Cerebellar nuclear complex (tissue), 1 donor: ENCODE data around the gene PRIM2.
"Not testable (repeated sequence)": the region's sequence is repeated elsewhere in the genome, so short reads cannot be mapped to it uniquely, and the experiment has no call there.

Experiments
- DNase-seq, 2 experiments: peaks; one replicate each; lab custom pipeline; 2025; lab: John Stamatoyannopoulos, UW

The PRIM2 gene

GRCh38 chr6:57505251-57505650 lies 187.8 kb downstream of the PRIM2 start:
- DNase-seq, result not testable (repeated sequence)

GRCh38 chr6:57510390-57510789 lies 193.0 kb downstream of the PRIM2 start:
- not testable (repeated sequence) for DNase-seq

GRCh38 chr6:57515171-57515570 lies 197.7 kb downstream of the PRIM2 start:
- not testable (repeated sequence) for DNase-seq

GRCh38 chr6:57515845-57516244 lies 198.4 kb downstream of the PRIM2 start:
- not testable (repeated sequence) for DNase-seq

- not testable (repeated sequence) for DNase-seq
These were observed 199.3 kb downstream of the PRIM2 start for GRCh38 chr6:57516776-57517175.

GRCh38 chr6:57519198-57519597 lies 201.8 kb downstream of the PRIM2 start:
- not testable (repeated sequence) for DNase-seq

- DNase-seq, result not testable (repeated sequence)
These were observed 203.7 kb downstream of the PRIM2 start for GRCh38 chr6:57521085-57521484.

GRCh38 chr6:57523221-57523620 lies 205.8 kb downstream of the PRIM2 start:
- not testable (repeated sequence) for DNase-seq

GRCh38 chr6:57529755-57530154 lies 212.3 kb downstream of the PRIM2 start:
- DNase-seq, result not testable (repeated sequence)

GRCh38 chr6:57532660-57533059 lies 215.2 kb downstream of the PRIM2 start:
- DNase-seq, result not testable (repeated sequence)

GRCh38 chr6:57535121-57535520 lies 217.7 kb downstream of the PRIM2 start:
- DNase-seq, result not testable (repeated sequence)

GRCh38 chr6:57535994-57536393 lies 218.6 kb downstream of the PRIM2 start:
- DNase-seq, result not testable (repeated sequence)

- DNase-seq, result not testable (repeated sequence)
These were observed 220.5 kb downstream of the PRIM2 start for GRCh38 chr6:57537916-57538315.

GRCh38 chr6:57551961-57552360 lies 234.5 kb downstream of the PRIM2 start:
- not testable (repeated sequence) for DNase-seq

- DNase-seq, result not testable (repeated sequence)
These were observed 240.4 kb downstream of the PRIM2 start for GRCh38 chr6:57557855-57558254.

GRCh38 chr6:57559170-57559569 lies 241.7 kb downstream of the PRIM2 start:
- not testable (repeated sequence) for DNase-seq

GRCh38 chr6:57562233-57562632 lies 244.8 kb downstream of the PRIM2 start:
- DNase-seq, result not testable (repeated sequence)

- not testable (repeated sequence) for DNase-seq
These were observed 254.7 kb downstream of the PRIM2 start for GRCh38 chr6:57572119-57572518.

GRCh38 chr6:57572844-57573243 lies 255.4 kb downstream of the PRIM2 start:
- not testable (repeated sequence) for DNase-seq

GRCh38 chr6:57577023-57577422 lies 259.6 kb downstream of the PRIM2 start:
- not testable (repeated sequence) for DNase-seq

GRCh38 chr6:57579489-57579888 lies 262.1 kb downstream of the PRIM2 start:
- not testable (repeated sequence) for DNase-seq

GRCh38 chr6:57581586-57581985 lies 264.2 kb downstream of the PRIM2 start:
- not testable (repeated sequence) for DNase-seq

- not testable (repeated sequence) for DNase-seq
These were observed 283.7 kb downstream of the PRIM2 start for GRCh38 chr6:57601105-57601504.

GRCh38 chr6:57605303-57605702 lies 287.9 kb downstream of the PRIM2 start:
- DNase-seq, result not testable (repeated sequence)
